K562 (cell line): ENCODE results near the gene TMEM163. TPM values are rescaled to one million over a fixed set of nuclear protein-coding genes. Genes with fewer than 3 reads are reported as not detected.
A peak's percentile ranks its signal among the peaks of the same experiment; 100 is the strongest.

Source experiments
- ATAC-seq: fragments of 200-7000 bp; cut with Tn5 transposase; 3 replicates; pipeline ENCODE4 v1.9.1; 2020; ENCODE audit warnings: moderate library complexity
- BruUV-seq: library from RNA; stranded (reverse); fragments of 400-500 nt; replicated peaks from 2 replicates; lab custom pipeline; 2021; lab: Mats Ljungman, UMichigan
- CTCF ChIA-PET: fragments of 300-600 bp; formaldehyde crosslinking; extraction: SDS; loops from one replicate; lab custom pipeline; 2021; ENCODE audit warnings: low intra/inter-chr PET ratio; lab: Yijun Ruan, JAX
- POLR2A ChIA-PET: fragments of 300-600, 350-650 bp; sonication (Branson Sonifier 250); formaldehyde crosslinking; extraction: SDS; loops from one replicate; lab custom pipeline; 2021; ENCODE audit warnings: antibody characterized with exemption, inconsistent platforms; lab: Yijun Ruan, JAX
- DNase-seq, 4 experiments: peaks; one replicate each; pipeline versions ENCODE4 v3.0.0 to v3.0.0-alpha.2; 2011 to 2018; ENCODE audit warnings: low spot score in 3 of 4, mixed read lengths in 3 of 4; ENCODE audit errors: extremely low read depth in 1 of 4
- FAIRE-seq: peaks from 2 replicates; lab custom pipeline; 2011; peaks lifted over from hg19 to GRCh38; lab: Jason Lieb, UNC
- H2AFZ ChIP-seq: 2 replicates; pipeline ENCODE4 v1.6.0; 2011; ENCODE audit warnings: low read depth, low read length, control low read depth, inconsistent platforms
- H3K27ac ChIP-seq: fragments of 200-600 bp; 3 replicates; pipeline ENCODE4 v1.8.0; 2011; ENCODE audit warnings: low read depth, mild to moderate bottlenecking, control low read depth, inconsistent platforms, low read length, moderate library complexity, mixed read lengths; ENCODE audit errors: extremely low read depth
- H3K27me3 ChIP-seq, 2 experiments: fragments of 300-600 bp in 1 of 2; 2 replicates in 1 of 2; 3 replicates in 1 of 2; pipeline versions ENCODE4 v1.6.0 to v1.8.0; 2011; ENCODE audit warnings: inconsistent platforms in 2 of 2, low read length in 2 of 2, mild to moderate bottlenecking in 1 of 2, mixed read lengths in 1 of 2, moderate library complexity in 1 of 2; ENCODE audit not compliant: control insufficient read depth in 2 of 2, insufficient read depth in 2 of 2
- H3K36me3 ChIP-seq: fragments of 300-600 bp; 3 replicates; pipeline ENCODE4 v1.8.0; 2011; ENCODE audit warnings: mild to moderate bottlenecking, low read length, inconsistent platforms; ENCODE audit not compliant: control insufficient read depth, insufficient read depth
- H3K4me1 ChIP-seq, 2 experiments: fragments of 200-600 bp in 1 of 2; replicated peaks in 1 of 2; 2 replicates in 1 of 2; 3 replicates in 1 of 2; pipeline versions ENCODE4 v1.5.1 to v1.8.0; 2011; ENCODE audit warnings: inconsistent platforms in 2 of 2, low read length in 2 of 2, mild to moderate bottlenecking in 1 of 2, mixed read lengths in 1 of 2, moderate library complexity in 1 of 2; ENCODE audit not compliant: control insufficient read depth in 2 of 2, insufficient read depth in 2 of 2
- H3K4me2 ChIP-seq: 2 replicates; pipeline ENCODE4 v1.6.1; 2011; ENCODE audit warnings: low read length, control low read depth, inconsistent platforms, mixed read lengths; ENCODE audit not compliant: insufficient read depth
- H3K4me3 ChIP-seq: fragments of 200-600 bp; sonication (generic), shearing (Covaris generic); 2 replicates; pipeline ENCODE4 v1.5.1; 2016; ENCODE audit warnings: control low read depth, inconsistent platforms
- H3K79me2 ChIP-seq: fragments of 200-600 bp; 3 replicates; pipeline ENCODE4 v1.8.0; 2011; ENCODE audit warnings: low read length, inconsistent platforms; ENCODE audit not compliant: control insufficient read depth, insufficient read depth
- H3K9ac ChIP-seq, 2 experiments: 2 replicates each; pipeline versions ENCODE4 v1.6.0 to v1.6.1; 2011; ENCODE audit warnings: low read depth in 2 of 2, low read length in 2 of 2, control low read depth in 1 of 2, inconsistent platforms in 1 of 2, mild to moderate bottlenecking in 1 of 2, mixed read lengths in 1 of 2; ENCODE audit not compliant: insufficient read depth in 1 of 2
- H3K9me1 ChIP-seq: one replicate; pipeline ENCODE4 v1.6.0; 2011; ENCODE audit warnings: inconsistent platforms, mild to moderate bottlenecking, low read length, moderate library complexity; ENCODE audit not compliant: control insufficient read depth, insufficient read depth
- H3K9me3 ChIP-seq: replicated peaks from 2 replicates; pipeline ENCODE4 v1.5.1; 2011; ENCODE audit warnings: low read depth, low read length, inconsistent platforms; ENCODE audit not compliant: control insufficient read depth, insufficient read depth
- H4K20me1 ChIP-seq: replicated peaks from 2 replicates; pipeline ENCODE4 v1.6.1; 2011; ENCODE audit warnings: low read length, inconsistent platforms, mixed read lengths; ENCODE audit not compliant: control insufficient read depth, insufficient read depth
- BACH1 ChIP-seq: fragments of 200-800 bp; sonication (Bioruptor generic); IDR thresholded peaks from 2 replicates; pipeline ENCODE4 v1.6.1; 2016; ENCODE audit warnings: missing genetic modification characterization, missing compliant biosample characterization
- CEBPB ChIP-seq: fragments of 450-650 bp; IDR thresholded peaks from 2 replicates; pipeline ENCODE4 v1.6.1; 2016; ENCODE audit warnings: missing genetic modification characterization, missing compliant biosample characterization
- FOXK2 ChIP-seq, 2 experiments: fragments of 450-650 bp; IDR thresholded peaks in 1 of 2; conservative IDR thresholded peaks in 1 of 2; 2 replicates each; pipeline ENCODE4 v1.6.1; 2016; ENCODE audit warnings: low read depth in 2 of 2, mild to moderate bottlenecking in 1 of 2
- NFATC3 ChIP-seq: fragments of 450-650 bp; IDR thresholded peaks from 2 replicates; pipeline ENCODE4 v1.6.1; 2017; ENCODE audit warnings: mild to moderate bottlenecking
- NFRKB ChIP-seq: fragments of 450-650 bp; IDR thresholded peaks from 2 replicates; pipeline ENCODE4 v1.6.1; 2016; ENCODE audit warnings: low read depth
- PREB ChIP-seq: sonication (generic); formaldehyde crosslinking; IDR thresholded peaks from 2 replicates; pipeline ENCODE4 v1.8.1; 2023; ENCODE audit warnings: mild to moderate bottlenecking, missing genetic modification reagents
- SMAD1 ChIP-seq: fragments of 150-350 bp; IDR thresholded peaks from 2 replicates; pipeline ENCODE4 v1.6.1; 2014; ENCODE audit warnings: low read length, low read depth; ENCODE audit not compliant: partially characterized antibody
- SRF ChIP-seq, 2 experiments: fragments of 250-450, 450-650 bp in 1 of 2; sonication (Bioruptor Pico) in 1 of 2; sonication (generic) in 1 of 2; formaldehyde crosslinking; IDR thresholded peaks; 2 replicates each; pipeline versions ENCODE4 v1.5.0 to v1.5.1; 2020 to 2022; ENCODE audit warnings: mild to moderate bottlenecking in 1 of 2, missing genetic modification reagents in 1 of 2
- TEAD1 ChIP-seq, 2 experiments: fragments of 450-650 bp in 1 of 2; sonication (generic) in 1 of 2; formaldehyde crosslinking; IDR thresholded peaks; 2 replicates each; pipeline versions ENCODE4 v1.4.0 to v1.8.0; 2020 to 2022; ENCODE audit warnings: mild to moderate bottlenecking in 2 of 2, missing genetic modification reagents in 1 of 2
- THAP7 ChIP-seq: fragments of 250-450 bp; sonication (Bioruptor Pico); IDR thresholded peaks from 2 replicates; pipeline ENCODE4 v1.5.0; 2021
- YY1 ChIP-seq, 3 experiments: IDR thresholded peaks; 2 replicates each; pipeline ENCODE4 v1.6.1; 2011; ENCODE audit warnings: low read length in 2 of 3, mild to moderate bottlenecking in 2 of 3, moderate library complexity in 2 of 3, borderline replicate concordance in 1 of 3, control low read depth in 1 of 3, low read depth in 1 of 3; ENCODE audit not compliant: insufficient read depth in 3 of 3, insufficient replicate concordance in 2 of 3, control insufficient read depth in 1 of 3, insufficient read length in 1 of 3; ENCODE audit errors: extremely low read depth in 1 of 3
- ZNF197 ChIP-seq: fragments of 200-800 bp; sonication (Bioruptor generic); IDR thresholded peaks from 2 replicates; pipeline ENCODE4 v1.6.1; 2016; ENCODE audit warnings: low read depth, missing genetic modification characterization, missing compliant biosample characterization
- WGBS: fragments of 100-300 bp; shearing (Covaris generic); methylation state at CpG from one replicate; pipeline ENCODE4 v1.1.6; 2016; ENCODE audit warnings: low coverage, mixed read lengths; ENCODE audit not compliant: insufficient coverage; ENCODE audit errors: missing lambda C conversion rate; 5-methylcytosine and 5-hydroxymethylcytosine counted together
- in situ Hi-C: fragments of 300-500 bp; cut with MboI; formaldehyde crosslinking; loops from 4 replicates; pipeline ENCODE4 v1.15.0; 2018; ENCODE audit warnings: inconsistent platforms, mixed read lengths
- intact Hi-C: fragments of 100-400 bp; cut with micrococcal nuclease; formaldehyde crosslinking; loops from 2 replicates; pipeline ENCODE4 v1.14.2; 2022
- polyA plus RNA-seq, 8 experiments: library from polyadenylated mRNA; depleted of rRNA in 4 of 8; stranded (reverse) in 5 of 8; unstranded in 3 of 8; fragments of >200 nt; fragmentation: Nextera tagmentation in 2 of 8; fragmentation: Illumina TruSeq in 1 of 8; extraction: Ambion mirVana in 2 of 8; extraction: Trizol in 1 of 8; gene quantifications; 2 replicates each; pipeline versions ENCODE4 v1.2.1 to v1.2.3, GENCODE V29; 2011 to 2014; ENCODE audit warnings: inconsistent platforms in 1 of 8, missing spikeins in 1 of 8
- total RNA-seq, 7 experiments: library from RNA; depleted of rRNA in 6 of 7; stranded (reverse); fragments of >200 nt in 6 of 7; fragmentation: Illumina TruSeq in 2 of 7; extraction: Trizol in 2 of 7; gene quantifications; 2 replicates each; pipeline versions ENCODE4 v1.2.1 to v1.2.3, GENCODE V29; 2011 to 2021; ENCODE audit warnings: low replicate concordance in 1 of 7
- TF ChIP-seq, protein P1 (sequence below): sonication (generic); formaldehyde crosslinking; IDR thresholded peaks from 2 replicates; pipeline ENCODE4 v1.8.0; 2022; ENCODE audit warnings: missing genetic modification reagents, mild to moderate bottlenecking, borderline replicate concordance

TMEM163 gene
- total and polyA plus RNA-seq, 9 of the 15 experiments (the other 6 are each of a cell fraction or from before 2014, with no cell fraction given), result 0.04 to 0.68 (median 0.16) TPM; not detected in 3

DNA sequence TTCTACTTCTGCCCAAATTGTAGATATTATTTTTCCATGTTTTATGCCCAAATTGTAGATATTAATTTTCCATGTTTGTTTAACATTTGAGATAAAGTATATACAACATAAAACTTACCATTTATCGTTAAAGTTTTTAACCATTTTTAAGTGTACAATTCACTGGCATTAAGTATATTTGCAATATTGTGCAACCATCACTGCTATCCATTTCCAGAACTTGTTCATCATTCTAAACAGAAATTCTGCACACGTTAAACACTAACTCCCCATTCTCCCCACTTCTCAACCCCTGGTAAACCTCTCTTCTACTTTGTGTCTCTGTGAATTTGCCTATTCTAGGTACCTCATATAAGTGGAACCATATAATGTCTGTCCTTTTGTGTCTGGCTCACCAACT lies 302.8 kb downstream of the TMEM163 start:
- no peaks in the 10 kb centered on the region for H3K79me2 ChIP-seq
- H3K4me2 ChIP-seq, result no peak overlapping the region
- no peaks in the 10 kb centered on the region for H3K9me1 ChIP-seq
- no peaks in the 10 kb centered on the region for H3K9me3 ChIP-seq
- H3K27me3 ChIP-seq, result no peaks in the 10 kb centered on the region
- ATAC-seq, result no peak
- DNase-seq, result no peak
- H3K9ac ChIP-seq, result no peak overlapping the region
- TF ChIP-seq CEBPB (tag) (0 out of 2 replicates have a peak, but pooled peaks have one; percentile 20), TEAD1 (CRISPR knock-in tag; IDR thresholded peaks at IDR 0.05) (no peak)
- in situ Hi-C loops (loop anchor here (25.0 kb wide), 2 partner anchors 304 to 529 kb away; no protein-coding TSS in a partner anchor), intact Hi-C loops (no loop called here)
- H3K27ac ChIP-seq, result no peak overlapping the region
- POLR2A ChIA-PET, result no interaction called here
- WGBS, result 46% methylated on average over 2 of the region's 2 CpGs
- H3K36me3 ChIP-seq, result no peaks in the 10 kb centered on the region
- no peaks in the 10 kb centered on the region; a peak in 1 of 5 replicates for H3K4me1 ChIP-seq
- CTCF ChIA-PET, result no interaction called here
- no peak overlapping the region for H2AFZ ChIP-seq
- no peak overlapping the region for H3K4me3 ChIP-seq
- no peak for FAIRE-seq
- H4K20me1 ChIP-seq, result no peaks in the 10 kb centered on the region
- BruUV-seq, result no TSS peak

DNA sequence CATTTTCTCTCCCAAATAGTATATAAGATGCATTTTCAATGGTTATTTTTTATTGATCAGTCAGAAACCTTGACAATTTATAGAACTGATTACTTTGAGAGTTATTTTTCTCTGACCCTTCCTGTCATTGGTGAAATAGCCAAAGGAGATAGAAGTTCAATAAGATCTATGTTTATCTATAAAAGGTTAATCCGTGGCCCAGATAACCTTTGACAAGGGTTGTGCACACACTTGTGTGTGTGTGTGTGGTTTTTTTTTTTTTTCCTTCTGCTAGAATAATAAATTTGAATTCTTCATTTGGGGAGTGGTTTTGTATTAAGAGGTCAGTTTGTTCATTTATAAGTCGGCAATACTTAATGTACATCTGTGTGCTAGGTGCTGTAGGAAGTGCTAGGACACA lies 304.9 kb downstream of the TMEM163 start:
- Histone ChIP-seq H3K27ac (no peak overlapping the region), H3K4me2 (no peak overlapping the region), H3K9me1 (no peaks in the 10 kb centered on the region), H3K79me2 (no peaks in the 10 kb centered on the region), H3K4me3 (no peak overlapping the region), H3K36me3 (no peaks in the 10 kb centered on the region), H3K4me1 (no peaks in the 10 kb centered on the region; a peak in 1 of 5 replicates), H3K27me3 (no peaks in the 10 kb centered on the region), H4K20me1 (no peaks in the 10 kb centered on the region), H3K9me3 (no peaks in the 10 kb centered on the region), H3K9ac (no peak overlapping the region), H2AFZ (no peak overlapping the region)
- ChIA-PET CTCF (no interaction called here), POLR2A (no interaction called here)
- ATAC-seq (no peak), DNase-seq (no peak), FAIRE-seq (no peak)
- BruUV-seq, result no TSS peak
- WGBS, result 42% methylated on average over 2 of the region's 2 CpGs
- in situ Hi-C loops, result loop anchor here (25.0 kb wide), 2 partner anchors 302 to 527 kb away; no protein-coding TSS in a partner anchor
- intact Hi-C loops, result loop anchor here (2.0 to 5.0 kb wide), 3 partner anchors 167 to 527 kb away; no protein-coding TSS in a partner anchor
- TF ChIP-seq ZNF197 (CRISPR knock-in tag) (no peak), YY1 (IDR thresholded peaks at IDR 0.05; ENCODE audit: borderline replicate concordance in 1 of 3, control insufficient read depth in 1 of 3, extremely low read depth in 1 of 3, insufficient read depth in 3 of 3, insufficient read length in 1 of 3, insufficient replicate concordance in 2 of 3, low read depth in 1 of 3, low read length in 2 of 3) (no peak), SRF (CRISPR knock-in tag; IDR thresholded peaks at IDR 0.05) (no peak), NFRKB (no peak), BACH1 (tag) (no peak), SMAD1 (no peak), PREB (no peak), FOXK2 (conservative IDR thresholded peaks at IDR 0.05 in 1 of 2, IDR thresholded peaks at IDR 0.05 in 1 of 2; ENCODE audit: low read depth in 2 of 2) (no peak), NFATC3 (no peak), THAP7 (CRISPR knock-in tag) (no peak)
- TF ChIP-seq, protein P1, sequence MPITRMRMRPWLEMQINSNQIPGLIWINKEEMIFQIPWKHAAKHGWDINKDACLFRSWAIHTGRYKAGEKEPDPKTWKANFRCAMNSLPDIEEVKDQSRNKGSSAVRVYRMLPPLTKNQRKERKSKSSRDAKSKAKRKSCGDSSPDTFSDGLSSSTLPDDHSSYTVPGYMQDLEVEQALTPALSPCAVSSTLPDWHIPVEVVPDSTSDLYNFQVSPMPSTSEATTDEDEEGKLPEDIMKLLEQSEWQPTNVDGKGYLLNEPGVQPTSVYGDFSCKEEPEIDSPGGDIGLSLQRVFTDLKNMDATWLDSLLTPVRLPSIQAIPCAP (CRISPR knock-in tag), result no peak
